Measurements from ENCODE around the gene DNASE2. TPM values are rescaled to one million over a fixed set of nuclear protein-coding genes. Genes with fewer than 3 reads are reported as not detected.

Gene DNASE2
- total RNA-seq, 2 experiments from 2014 or later: 30.9 to 31.6 TPM

DNA sequence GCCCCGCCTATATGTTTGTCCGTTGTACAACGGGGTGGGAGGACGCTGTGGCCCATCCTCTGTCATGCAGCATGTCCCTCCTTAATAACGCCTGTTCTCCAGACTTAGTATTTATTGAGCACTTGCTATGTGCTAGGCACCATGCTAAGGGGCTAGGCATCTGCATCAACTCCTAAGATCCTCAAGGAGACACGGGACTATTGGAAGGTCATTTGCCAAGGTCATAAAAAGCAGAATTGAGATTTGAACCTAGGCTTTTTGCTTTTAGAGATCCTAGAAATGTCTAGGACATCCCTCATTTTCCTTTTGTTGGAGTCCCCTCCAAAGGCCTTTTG is 44.8 kb downstream of the DNASE2 start:
- CTCF ChIA-PET: interaction anchor here (0.8 to 1.3 kb wide), 4 partner anchors 12 to 129 kb away, joined by 3 to 6 read pairs (median 4); no protein-coding TSS in a partner anchor
- peaks cover 38% of the 10 kb centered on the region for H3K4me1 Mint-ChIP-seq (ENCODE audit: low read depth)
- no peaks in the 10 kb centered on the region for H3K9me3 Mint-ChIP-seq
- intact Hi-C loops (cut with micrococcal nuclease): no loop called here
- H3K27me3 Mint-ChIP-seq (ENCODE audit: low read depth): peaks cover 73% of the 10 kb centered on the region
- DNase-seq: no peak
- no peaks in the 10 kb centered on the region for H3K36me3 Mint-ChIP-seq (ENCODE audit: low read depth)
- no peak overlapping the region for H3K4me3 Mint-ChIP-seq
- H3K27ac Mint-ChIP-seq: no peak overlapping the region

GRCh38 chr19:12834976-12835757 is 46.1 kb downstream of the DNASE2 start:
- Mint-ChIP-seq H3K4me3 (no peak overlapping the region), H3K27me3 (ENCODE audit: low read depth) (peaks cover 69% of the 10 kb centered on the region)

DNA sequence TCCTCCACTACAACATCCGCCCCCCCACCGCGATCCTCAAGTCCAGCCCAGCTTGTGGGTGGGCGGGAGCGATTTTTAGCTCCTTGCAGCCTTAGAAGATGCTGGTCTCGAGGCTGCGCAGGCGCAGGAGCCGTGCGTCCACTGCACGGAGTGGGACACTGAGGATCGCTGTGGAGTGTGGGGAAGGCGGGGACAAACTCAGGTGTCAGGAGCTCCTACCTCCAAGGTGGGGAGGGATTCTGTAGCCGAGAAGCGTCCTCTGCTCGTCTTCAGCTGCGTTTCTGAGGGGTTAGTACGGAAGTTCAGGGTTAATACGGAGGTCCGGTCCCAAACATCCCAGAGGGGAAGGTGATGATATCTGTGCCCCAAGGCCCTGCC is 46.7 kb downstream of the DNASE2 start, which contains the start of gene RTBDN:
Gene RTBDN, minus strand, starts transcription at position 14 of the 378 bp plus-strand sequence. CDS start 4,600 bp downstream, outside the sequence.
- peaks cover 69% of the 10 kb centered on the region for H3K27me3 Mint-ChIP-seq (ENCODE audit: low read depth)
- intact Hi-C loops (cut with micrococcal nuclease): no loop called here
- CTCF ChIA-PET: interaction anchor here (1.2 to 2.0 kb wide), 3 partner anchors 13 to 74 kb away, joined by 4 to 5 read pairs (median 4); no protein-coding TSS in a partner anchor
- H3K36me3 Mint-ChIP-seq (ENCODE audit: low read depth): no peaks in the 10 kb centered on the region
- H3K27ac Mint-ChIP-seq: no peak within 1 kb of the TSS
- H3K4me1 Mint-ChIP-seq (ENCODE audit: low read depth): peaks cover 24% of the 10 kb centered on the region
- H3K4me3 Mint-ChIP-seq: no peak within 1 kb of the TSS
- DNase-seq: no peak
- no peaks in the 10 kb centered on the region for H3K9me3 Mint-ChIP-seq

More at GRCh38 chr19:12834976-12835757, 46.1 kb downstream of the DNASE2 start:
- Mint-ChIP-seq H3K27ac (no peak overlapping the region), H3K36me3 (ENCODE audit: low read depth) (no peaks in the 10 kb centered on the region), H3K4me1 (ENCODE audit: low read depth) (peaks cover 27% of the 10 kb centered on the region), H3K9me3 (no peaks in the 10 kb centered on the region)
- CTCF ChIA-PET: interaction anchor here (1.2 to 2.0 kb wide), 3 partner anchors 12 to 75 kb away, joined by 4 to 5 read pairs (median 4); no protein-coding TSS in a partner anchor
- intact Hi-C loops (cut with micrococcal nuclease): no loop called here
- DNase-seq: peak; percentile 21

DNA sequence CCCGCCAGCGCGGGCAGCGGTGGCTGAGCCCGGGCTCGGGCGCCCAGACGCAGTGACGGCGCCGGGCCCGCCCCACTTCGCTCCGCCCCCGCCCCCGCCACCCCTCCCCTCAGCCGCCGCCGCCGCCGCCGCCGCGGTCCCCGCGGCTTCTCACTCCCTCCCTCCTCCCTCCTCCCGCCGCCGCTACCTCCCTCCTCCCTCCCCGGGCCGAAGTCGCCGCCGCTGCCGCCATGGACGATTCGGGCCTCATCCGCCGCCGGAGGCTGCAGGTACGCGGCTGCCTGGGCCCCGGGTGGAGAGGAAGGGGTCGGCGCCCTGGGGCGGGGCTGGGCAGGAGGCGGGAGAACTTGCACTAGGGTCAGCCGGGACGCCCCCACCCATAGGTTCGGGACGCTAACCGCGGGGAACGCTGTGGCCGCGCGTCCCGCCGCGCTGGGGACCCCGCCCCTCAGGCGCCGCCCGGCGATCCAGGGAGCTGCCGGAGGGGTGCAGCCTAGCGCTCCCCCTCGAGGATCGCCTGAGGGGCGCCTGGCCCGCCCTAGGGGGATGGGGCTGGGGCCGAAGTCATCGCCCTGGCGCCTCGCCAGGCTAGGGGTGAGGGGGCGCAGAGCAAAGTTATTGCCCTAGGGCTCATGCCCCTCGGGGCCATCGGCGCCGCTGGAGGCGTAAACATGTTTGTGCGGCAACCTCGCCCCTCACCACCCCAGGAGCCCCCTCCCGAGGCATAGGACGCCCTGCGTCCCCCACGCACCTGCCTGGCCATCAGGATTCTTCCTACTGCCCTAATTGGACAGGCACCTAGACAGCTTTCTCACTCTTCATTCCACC is 47.3 kb downstream of the DNASE2 start:
- Mint-ChIP-seq H3K9me3 (no peaks in the 10 kb centered on the region), H3K27ac (no peak overlapping the region), H3K27me3 (ENCODE audit: low read depth) (peaks cover 68% of the 10 kb centered on the region), H3K4me3 (no peak overlapping the region), H3K4me1 (ENCODE audit: low read depth) (peaks cover 19% of the 10 kb centered on the region), H3K36me3 (ENCODE audit: low read depth) (no peaks in the 10 kb centered on the region)
- CTCF ChIA-PET: interaction anchor here (1.2 to 2.0 kb wide), 3 partner anchors 13 to 73 kb away, joined by 4 to 5 read pairs (median 4); no protein-coding TSS in a partner anchor
- intact Hi-C loops (cut with micrococcal nuclease): no loop called here
- DNase-seq: peak; percentile 43

- Mint-ChIP-seq H3K36me3 (ENCODE audit: low read depth) (no peaks in the 10 kb centered on the region), H3K27me3 (ENCODE audit: low read depth) (peaks cover 71% of the 10 kb centered on the region), H3K27ac (no peak overlapping the region), H3K4me1 (ENCODE audit: low read depth) (peaks cover 19% of the 10 kb centered on the region), H3K9me3 (no peaks in the 10 kb centered on the region), H3K4me3 (no peak overlapping the region)
- intact Hi-C loops (cut with micrococcal nuclease): no loop called here
- CTCF ChIA-PET: interaction anchor here (1.6 to 2.0 kb wide), 2 partner anchors 14 to 37 kb away, joined by 4 to 5 read pairs; no protein-coding TSS in a partner anchor
- DNase-seq: no peak
These were observed 47.9 kb downstream of the DNASE2 start for GRCh38 chr19:12833418-12833737.

DNA sequence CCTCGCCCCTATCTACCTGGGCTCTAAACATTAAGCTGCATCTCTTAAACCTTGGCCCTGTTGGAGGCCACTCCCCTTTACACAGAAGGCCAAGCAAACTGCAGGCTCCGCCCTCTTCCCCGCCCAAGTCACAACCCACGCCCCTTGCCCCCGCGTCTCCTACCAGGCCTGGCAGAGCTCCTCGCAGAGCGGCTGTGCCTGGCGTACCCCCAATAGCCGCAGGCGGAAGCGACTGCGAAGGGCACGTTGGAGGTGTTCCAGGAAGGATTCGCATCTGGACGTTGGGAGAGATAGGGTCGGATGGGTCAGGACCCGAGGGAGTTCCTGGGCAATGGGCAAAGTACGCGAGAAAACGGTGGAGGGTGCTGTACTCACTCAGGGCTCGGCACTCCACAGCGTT is 52.8 kb downstream of the DNASE2 start:
- DNase-seq: peak; percentile 28
- Mint-ChIP-seq H3K27me3 (ENCODE audit: low read depth) (peaks cover 61% of the 10 kb centered on the region), H3K4me3 (no peak overlapping the region), H3K27ac (no peak overlapping the region), H3K36me3 (ENCODE audit: low read depth) (no peaks in the 10 kb centered on the region), H3K4me1 (ENCODE audit: low read depth) (peaks cover 14% of the 10 kb centered on the region), H3K9me3 (no peaks in the 10 kb centered on the region)
- CTCF ChIA-PET: interaction anchor here (0.9 to 1.4 kb wide), 4 partner anchors 10 to 68 kb away, joined by 3 to 6 read pairs (median 3); no protein-coding TSS in a partner anchor
- intact Hi-C loops (cut with micrococcal nuclease): no loop called here

- H3K4me1 Mint-ChIP-seq (ENCODE audit: low read depth): peaks cover 7% of the 10 kb centered on the region
- CTCF ChIA-PET: interaction anchor here (0.5 to 2.2 kb wide), 9 partner anchors 10 to 267 kb away, joined by 3 to 10 read pairs (median 4); no protein-coding TSS in a partner anchor
- H3K4me3 Mint-ChIP-seq: no peak overlapping the region
- H3K36me3 Mint-ChIP-seq (ENCODE audit: low read depth): peaks cover 3% of the 10 kb centered on the region
- DNase-seq: peak; percentile 41
- intact Hi-C loops (cut with micrococcal nuclease): no loop called here
- peaks cover 6% of the 10 kb centered on the region for H3K9me3 Mint-ChIP-seq
- peaks cover 40% of the 10 kb centered on the region for H3K27me3 Mint-ChIP-seq (ENCODE audit: low read depth)
- H3K27ac Mint-ChIP-seq: no peak overlapping the region
These were observed 55.8 kb downstream of the DNASE2 start for GRCh38 chr19:12825254-12826131.

Small RNAs within 50 kb of the gene (microRNA-seq; reads per million reads assigned to microRNA genes)
- gene MIR5695 (ENCODE audit: borderline microRNAs expressed, borderline replicate concordance) (not detected), gene MIR6794 (ENCODE audit: borderline microRNAs expressed, borderline replicate concordance) (not detected)

Other genes starting within 250 kb of the DNASE2 start
- 100 to 1,000 TPM; 120 to 131 TPM for gene MAN2B1, start 214.7 kb downstream of the DNASE2 start, total RNA-seq
- gene WDR83, start 214.6 kb downstream of the DNASE2 start, total RNA-seq: 10 to 100 TPM; 14.9 to 16.2 TPM
- 100 to 1,000 TPM; 131 to 149 TPM for gene DHPS, start 199.6 kb downstream of the DNASE2 start, total RNA-seq
- gene GNG14, start 193.5 kb downstream of the DNASE2 start, total RNA-seq: not detected
- 1 to 10 TPM; 7.2 to 8.7 TPM for gene FBXW9, start 184.8 kb downstream of the DNASE2 start, total RNA-seq
- 10 to 100 TPM; 80.7 to 81.1 TPM for gene TNPO2, start 157.5 kb downstream of the DNASE2 start, total RNA-seq
- 100 to 1,000 TPM; 119 to 126 TPM for gene TRIR, start 146.8 kb downstream of the DNASE2 start, total RNA-seq
- gene GET3, start 144.0 kb downstream of the DNASE2 start, total RNA-seq: 10 to 100 TPM; 47.7 TPM
- not detected for gene BEST2, start 129.7 kb downstream of the DNASE2 start, total RNA-seq
- 10 to 100 TPM; 14.0 to 14.9 TPM for gene HOOK2, start 105.9 kb downstream of the DNASE2 start, total RNA-seq
- 100 to 1,000 TPM; 292 to 296 TPM for gene JUNB, start 90.0 kb downstream of the DNASE2 start, total RNA-seq
- gene PRDX2, start 79.6 kb downstream of the DNASE2 start, total RNA-seq: 100 to 1,000 TPM; 237 to 249 TPM
- gene THSD8, start 79.4 kb downstream of the DNASE2 start, total RNA-seq: 10 to 100 TPM; 41.4 to 43.2 TPM
- gene RNASEH2A, start 74.9 kb downstream of the DNASE2 start, total RNA-seq: 10 to 100 TPM; 54.8 to 55.6 TPM
- not detected for gene RTBDN, start 46.9 kb downstream of the DNASE2 start, total RNA-seq
- 1 to 10 TPM; 1.2 to 1.5 TPM for gene MAST1, start 42.9 kb downstream of the DNASE2 start, total RNA-seq
- under 1 TPM; 0.17 to 0.21 TPM for gene KLF1, start 5.8 kb upstream of the DNASE2 start, total RNA-seq
- 10 to 100 TPM; 36.3 to 38.3 TPM for gene GCDH, start 9.7 kb upstream of the DNASE2 start, total RNA-seq
- gene SYCE2, start 37.8 kb upstream of the DNASE2 start, total RNA-seq: 1 to 10 TPM; 3.4 to 5.4 TPM
- 10 to 100 TPM; 77.9 to 82.8 TPM for gene FARSA, start 52.3 kb upstream of the DNASE2 start, total RNA-seq
- gene CALR, start 57.2 kb upstream of the DNASE2 start, total RNA-seq: 100 to 1,000 TPM; 407 to 431 TPM
- gene RAD23A, start 64.4 kb upstream of the DNASE2 start, total RNA-seq: 100 to 1,000 TPM; 219 to 223 TPM
- gene GADD45GIP1, start 75.8 kb upstream of the DNASE2 start, total RNA-seq: 10 to 100 TPM; 27.4 to 28.6 TPM
- gene DAND5, start 88.1 kb upstream of the DNASE2 start, total RNA-seq: not detected
- 1 to 10 TPM; 6.2 to 6.4 TPM for gene NFIX, start 114.0 kb upstream of the DNASE2 start, total RNA-seq
- 1 to 10 TPM; 1.8 to 2.2 TPM for gene LYL1, start 221.4 kb upstream of the DNASE2 start, total RNA-seq
- gene TRMT1, start 235.3 kb upstream of the DNASE2 start, total RNA-seq: 10 to 100 TPM; 55.8 to 59.6 TPM
- 10 to 100 TPM; 41.3 to 45.0 TPM for gene NACC1, start 236.8 kb upstream of the DNASE2 start, total RNA-seq

Measured in activated naive CD4-positive, alpha-beta T cell treated with anti-CD3 and anti-CD28 coated beads for 36 hours (primary cell).